Dorsolateral prefrontal cortex (tissue), 118 donors: ENCODE results near the gene DERL3. TPM values are rescaled to one million over a fixed set of nuclear protein-coding genes. Genes with fewer than 3 reads are reported as not detected.

ENCODE experiments used
- total RNA-seq, 120 experiments: library from RNA; stranded (reverse); gene quantifications; one replicate each; pipeline versions ENCODE4 v1.2.3 to v1.2.4, GENCODE V29; 2022

The DERL3 gene
- total RNA-seq, 120 experiments from 2014 or later: 0.56 to 10.6 (median 2.5) TPM

Other genes with a start within 250 kb of the DERL3 start
- 1 to 10 TPM in 58 of 120 experiments, under 1 TPM in 49, not detected in 13; 0.39 to 3.2 (median 1.1) TPM for gene DRICH1, start 206.7 kb downstream of the DERL3 start, total RNA-seq
- gene RGL4, start 148.0 kb downstream of the DERL3 start, total RNA-seq: 1 to 10 TPM in 5 of 120 experiments, under 1 TPM in 15, not detected in 100; 0.12 to 2.3 (median 0.67) TPM
- gene ZNF70, start 87.9 kb downstream of the DERL3 start, total RNA-seq: 10 to 100 TPM in 5 of 120 experiments, 1 to 10 TPM in 115; 4.8 to 12.5 (median 7.4) TPM
- 1 to 10 TPM in 88 of 120 experiments, under 1 TPM in 2, not detected in 30; 0.93 to 5.8 (median 2.1) TPM for gene VPREB3, start 84.6 kb downstream of the DERL3 start, total RNA-seq
- under 1 TPM in 4 of 120 experiments, not detected in 116; 0.26 to 0.74 (median 0.47) TPM for gene C22orf15, start 76.0 kb downstream of the DERL3 start, total RNA-seq
- gene CHCHD10, start 71.0 kb downstream of the DERL3 start, total RNA-seq: 100 to 1,000 TPM in 119 of 120 experiments, 10 to 100 TPM in 1; 87.5 to 320 (median 183) TPM
- gene MMP11, start 66.2 kb downstream of the DERL3 start, total RNA-seq: 1 to 10 TPM in 97 of 120 experiments, under 1 TPM in 22, not detected in 1; 0.32 to 4.5 (median 1.7) TPM
- gene SMARCB1, start 52.0 kb downstream of the DERL3 start, total RNA-seq: 10 to 100 TPM; 60.2 to 91.8 (median 72.1) TPM
- gene SLC2A11, start 18.9 kb upstream of the DERL3 start, total RNA-seq: 10 to 100 TPM; 25.3 to 69.8 (median 42.4) TPM
- gene MIF, start 55.4 kb upstream of the DERL3 start, total RNA-seq: 100 to 1,000 TPM; 175 to 552 (median 413) TPM
- gene GSTT2B, start 122.2 kb upstream of the DERL3 start, total RNA-seq: 10 to 100 TPM in 91 of 120 experiments, 1 to 10 TPM in 28, not detected in 1; 2.3 to 55.6 (median 17.1) TPM
- 1 to 10 TPM in 69 of 120 experiments, under 1 TPM in 4, not detected in 47; 0.30 to 5.3 (median 2.0) TPM for gene DDTL, start 127.9 kb upstream of the DERL3 start, total RNA-seq
- 100 to 1,000 TPM in 8 of 120 experiments, 10 to 100 TPM in 112; 44.8 to 112 (median 76.1) TPM for gene DDT, start 135.4 kb upstream of the DERL3 start, total RNA-seq
- gene GSTT2, start 141.1 kb upstream of the DERL3 start, total RNA-seq: 1 to 10 TPM in 35 of 120 experiments, under 1 TPM in 11, not detected in 74; 0.62 to 7.9 (median 1.5) TPM
- under 1 TPM in 1 of 120 experiments, not detected in 119; 0.73 TPM for gene GSTT4, start 166.4 kb upstream of the DERL3 start, total RNA-seq
- gene CABIN1, start 172.3 kb upstream of the DERL3 start, total RNA-seq: 100 to 1,000 TPM in 89 of 120 experiments, 10 to 100 TPM in 31; 67.1 to 149 (median 111) TPM